GM12801 (cell line): Measurements from ENCODE around the gene NEK1.

Experiments used
- CTCF ChIP-seq: IDR thresholded peaks from one replicate; pipeline ENCODE4 v1.5.1; 2011; ENCODE audit warnings: control low read depth; ENCODE audit not compliant: insufficient read length; ENCODE audit errors: extremely low read depth

Gene NEK1

GRCh38 chr4:169565606-169566005, 46.8 kb downstream of the NEK1 start:
- TF ChIP-seq CTCF, result no peak

DNA sequence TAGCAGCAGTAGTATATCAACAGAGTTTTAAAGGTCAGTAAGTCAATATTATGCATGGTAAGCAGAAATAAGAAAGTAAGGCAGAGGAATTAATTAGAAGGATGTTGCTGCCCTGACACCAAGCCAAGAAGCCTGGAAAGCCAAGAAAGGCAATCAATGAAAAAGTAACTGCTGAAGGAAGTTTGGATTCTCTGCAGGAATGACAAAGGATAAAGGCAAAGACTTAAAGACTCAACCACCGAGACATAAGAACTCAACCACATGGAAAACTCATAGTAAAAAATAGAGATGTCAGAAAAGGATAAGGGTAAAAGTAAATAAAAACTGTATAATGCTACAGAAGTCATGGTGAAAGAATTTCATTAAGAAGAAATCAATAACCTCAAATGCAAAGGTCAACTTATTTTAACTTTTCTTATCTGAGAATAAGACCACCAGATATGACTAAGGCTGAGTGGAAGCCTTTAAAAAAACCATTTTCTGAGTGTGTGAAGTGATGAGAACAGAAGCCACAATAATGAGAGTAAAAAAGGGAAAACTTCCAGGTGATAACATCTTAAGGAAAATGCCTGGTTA, 55.2 kb downstream of the NEK1 start:
- TF ChIP-seq CTCF, result no peak

- TF ChIP-seq CTCF, result no peak
Observed at GRCh38 chr4:169540774-169541173, 71.6 kb downstream of the NEK1 start.

DNA sequence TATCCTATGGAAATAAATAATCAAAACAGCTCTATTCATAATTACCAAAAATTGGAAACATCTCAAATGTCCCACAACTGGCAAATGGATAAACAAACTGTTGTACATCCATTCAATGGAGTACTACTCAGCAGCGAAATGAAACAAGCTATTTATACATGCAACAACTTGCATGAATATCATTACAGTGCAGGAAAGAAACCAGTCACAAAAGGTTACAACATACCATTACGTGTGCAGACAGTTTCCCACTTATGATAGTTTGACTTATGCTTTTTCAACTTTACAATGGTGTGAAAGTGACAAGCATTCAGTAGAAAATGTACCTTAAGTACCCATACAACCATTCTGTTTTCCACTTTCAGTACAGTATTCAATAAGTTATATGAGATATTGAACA, 82.3 kb downstream of the NEK1 start:
- TF ChIP-seq CTCF, result no peak

- no peak for TF ChIP-seq CTCF
Observed at GRCh38 chr4:169523796-169524195, 88.6 kb downstream of the NEK1 start.

DNA sequence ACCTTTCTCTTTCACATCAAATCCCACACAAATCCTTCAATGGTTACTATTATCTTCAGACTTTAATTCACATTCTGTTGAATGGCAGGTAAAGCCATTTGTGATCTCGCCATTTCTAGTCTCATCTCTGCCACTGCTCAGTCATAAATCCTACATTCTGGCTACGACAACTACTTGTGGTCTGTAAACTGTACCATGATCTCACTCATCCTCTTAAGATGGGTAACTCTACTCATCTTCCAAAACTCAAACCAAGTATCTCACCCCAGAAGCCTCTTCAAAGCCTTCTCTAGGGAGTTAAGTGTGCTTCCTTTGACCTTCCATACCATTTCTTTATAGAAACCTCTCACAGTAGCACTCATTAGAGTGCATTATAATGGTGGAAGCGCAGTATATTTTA, 101.8 kb downstream of the NEK1 start:
- TF ChIP-seq CTCF, result no peak

- no peak for TF ChIP-seq CTCF
Observed at GRCh38 chr4:169506903-169507302, 105.5 kb downstream of the NEK1 start.

- no peak for TF ChIP-seq CTCF
Observed at GRCh38 chr4:169493164-169493524, 119.2 kb downstream of the NEK1 start.
